GM15510 (cell line): ENCODE data around the gene HEBP1.

Experiments
- POLR2A ChIP-seq: IDR thresholded peaks from 3 replicates; pipeline ENCODE4 v1.6.1; 2011; ENCODE audit warnings: borderline replicate concordance; ENCODE audit not compliant: insufficient read length; ENCODE audit errors: extremely low read depth

Gene HEBP1, protein sequence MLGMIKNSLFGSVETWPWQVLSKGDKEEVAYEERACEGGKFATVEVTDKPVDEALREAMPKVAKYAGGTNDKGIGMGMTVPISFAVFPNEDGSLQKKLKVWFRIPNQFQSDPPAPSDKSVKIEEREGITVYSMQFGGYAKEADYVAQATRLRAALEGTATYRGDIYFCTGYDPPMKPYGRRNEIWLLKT

GRCh38 chr12:12999959-13000615, at the start of gene HEBP1:
HEBP1 (minus strand) TSS chr12:13000265; CDS start chr12:13000114, 151 bp downstream.
- TF ChIP-seq POLR2A, result no peak

- TF ChIP-seq POLR2A, result no peak
Measured at GRCh38 chr12:13049816-13050215, 49.8 kb upstream of the HEBP1 start.

DNA sequence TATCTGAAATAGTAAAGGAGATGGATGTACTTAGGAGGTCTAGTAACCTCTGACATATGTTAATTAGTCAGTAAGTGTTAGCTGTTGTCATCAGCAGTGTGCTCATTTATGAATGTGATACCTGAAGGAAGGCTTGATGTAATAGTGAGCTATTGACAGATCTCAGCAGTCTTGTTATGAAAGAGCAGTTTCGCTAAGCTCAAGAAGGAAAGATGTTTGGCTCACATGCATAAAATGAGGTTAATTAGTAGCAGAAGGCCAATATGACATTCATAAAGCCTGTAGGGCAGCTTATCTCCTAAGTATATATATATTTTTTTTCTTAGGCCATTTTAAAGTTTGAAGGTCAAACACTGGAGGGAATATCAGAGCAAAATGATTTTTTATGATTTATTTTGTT, 46.9 kb upstream of the HEBP1 start:
- no peak for TF ChIP-seq POLR2A

DNA sequence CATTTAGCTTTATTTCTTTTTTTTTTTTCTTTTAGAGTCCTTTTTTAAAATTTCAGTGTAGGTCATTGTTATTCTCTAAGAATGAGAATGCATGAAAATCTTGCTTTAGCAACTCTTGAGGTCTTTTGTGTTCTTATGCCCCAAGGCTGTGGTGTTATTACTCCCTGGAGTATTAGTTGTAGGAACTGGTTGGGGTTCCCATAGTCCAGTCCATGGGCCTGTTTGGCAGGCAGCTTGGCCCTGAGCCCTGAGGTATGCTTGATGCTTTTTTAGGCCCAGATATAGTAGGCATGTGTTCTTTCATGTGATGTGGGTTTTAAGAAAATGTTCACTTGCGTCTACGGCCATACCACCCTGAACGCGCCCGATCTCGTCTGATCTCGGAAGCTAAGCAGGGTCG, 45.8 kb upstream of the HEBP1 start:
- TF ChIP-seq POLR2A, result no peak

- TF ChIP-seq POLR2A, result no peak
Measured at GRCh38 chr12:13044906-13045299, 44.8 kb upstream of the HEBP1 start.

GRCh38 chr12:13044002-13044905, 44.2 kb upstream of the HEBP1 start, which contains the start of gene FAM234B:
FAM234B (plus strand) TSS chr12:13044381; CDS start chr12:13044404, 23 bp downstream.
- peak; percentile 38 for TF ChIP-seq POLR2A

- no peak for TF ChIP-seq POLR2A
Measured at GRCh38 chr12:13042666-13043230, 42.7 kb upstream of the HEBP1 start.

- TF ChIP-seq POLR2A, result no peak
Measured at GRCh38 chr12:13041224-13041623, 41.2 kb upstream of the HEBP1 start.

- no peak for TF ChIP-seq POLR2A
Measured at GRCh38 chr12:13039328-13039956, 39.4 kb upstream of the HEBP1 start.

GRCh38 chr12:13038491-13039161, 38.6 kb upstream of the HEBP1 start:
- TF ChIP-seq POLR2A, result no peak

DNA sequence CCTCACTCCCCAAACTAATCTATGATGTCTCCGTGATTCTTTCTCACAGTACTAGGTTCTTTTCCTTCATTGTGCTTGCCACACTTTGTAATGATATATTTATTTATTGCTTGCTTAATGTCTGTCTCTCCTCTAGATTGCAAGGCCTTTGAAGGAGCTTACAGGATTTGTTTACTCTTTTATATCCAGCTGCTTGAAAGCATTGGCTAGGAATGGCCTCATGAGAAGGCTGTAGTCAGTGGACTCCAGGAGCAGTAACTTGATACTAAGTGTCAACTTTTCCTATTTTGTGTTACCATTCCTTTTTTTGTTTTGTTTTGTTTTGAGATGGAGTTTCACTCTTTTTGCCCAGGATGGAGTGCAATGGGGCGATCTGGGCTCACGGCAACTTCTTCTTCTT, 36.8 kb upstream of the HEBP1 start:
- TF ChIP-seq POLR2A, result no peak

GRCh38 chr12:13033476-13033875, 33.4 kb upstream of the HEBP1 start:
- no peak for TF ChIP-seq POLR2A

DNA sequence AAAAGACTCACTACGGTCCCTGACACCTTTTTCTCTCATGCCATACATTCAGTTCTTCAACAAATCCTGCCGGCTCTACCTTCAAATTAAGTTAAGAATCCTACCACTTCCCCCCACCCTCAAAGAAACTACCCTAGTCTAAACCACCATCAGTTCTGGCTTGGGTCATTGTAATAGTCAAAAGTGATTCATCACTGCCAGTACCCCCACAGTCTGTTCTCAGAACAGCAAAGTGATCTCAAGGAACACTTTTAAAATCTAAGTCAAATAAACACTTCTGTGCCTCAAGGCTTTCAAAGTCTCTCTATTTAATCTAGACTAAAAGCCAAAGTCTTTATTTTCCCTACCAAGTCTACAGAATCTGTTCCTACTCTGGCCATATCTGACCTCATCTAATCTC, 32.1 kb upstream of the HEBP1 start:
- no peak for TF ChIP-seq POLR2A

GRCh38 chr12:13030541-13031291, 30.7 kb upstream of the HEBP1 start:
- no peak for TF ChIP-seq POLR2A
